ENCODE measurements around the gene VWA3B. TPM values are rescaled to one million over a fixed set of nuclear protein-coding genes. Genes with fewer than 3 reads are reported as not detected.
A peak's percentile ranks its signal among the peaks of the same experiment; 100 is the strongest.

Gene VWA3B
- total and polyA plus RNA-seq, 2 donors (not counting 3 experiments of a cell fraction or from before 2014, with no cell fraction given) = not detected

DNA sequence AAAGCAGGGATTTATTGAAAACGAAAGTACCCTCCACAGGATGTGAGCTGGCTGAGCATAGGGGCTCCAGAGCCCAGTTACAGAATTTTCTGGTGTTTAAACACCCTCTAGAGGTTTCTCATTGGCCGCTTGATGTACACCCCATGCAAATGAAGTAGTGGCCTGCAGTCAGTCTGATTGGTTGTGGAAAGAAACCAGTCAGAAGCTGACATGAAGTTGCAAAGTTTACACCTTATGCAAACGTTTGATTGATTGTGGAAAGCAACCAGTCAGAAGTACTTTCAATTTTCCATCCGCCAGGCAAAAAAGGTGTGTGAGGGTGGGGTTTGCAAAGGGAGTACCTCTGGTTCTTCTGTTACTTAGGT lies 62.3 kb downstream of the VWA3B start:
- BruUV-seq (replicated peaks) = no TSS peak
- Histone ChIP-seq H3K27me3 (ENCODE audit: control insufficient read depth in 2 of 2, insufficient read depth in 2 of 2, low read length in 2 of 2) (no peaks in the 10 kb centered on the region), H4K20me1 (replicated peaks; ENCODE audit: control insufficient read depth, extremely low read depth, insufficient read depth, low read length) (no peaks in the 10 kb centered on the region), H3K9ac (replicated peaks; ENCODE audit: extremely low read depth, insufficient read depth, low read length) (no peak overlapping the region), H3K4me2 (ENCODE audit: insufficient read depth, low read length) (peak overlapping the region; percentile 53), H3K79me2 (ENCODE audit: control insufficient read depth, insufficient read depth, low read length) (no peaks in the 10 kb centered on the region), H3K9me1 (replicated peaks; ENCODE audit: control insufficient read depth, extremely low read depth, insufficient read depth, low read length) (no peaks in the 10 kb centered on the region), H3K27ac (ENCODE audit: insufficient read depth, low read depth, low read length) (no peak overlapping the region), H2AFZ (ENCODE audit: low read depth, low read length) (peak overlapping the region; percentile 19), H3K9me3 (replicated peaks; ENCODE audit: control insufficient read depth, insufficient read depth, low read length) (no peaks in the 10 kb centered on the region), H3K36me3 (ENCODE audit: control insufficient read depth in 2 of 2, extremely low read depth in 1 of 2, insufficient read depth in 2 of 2, low read length in 2 of 2) (no peaks in the 10 kb centered on the region), H3K4me1 (ENCODE audit: control insufficient read depth, extremely low read depth, insufficient read depth, low read length) (no peaks in the 10 kb centered on the region), H3K4me3 (replicated peaks in 1 of 3; ENCODE audit: insufficient read depth in 1 of 3, low read depth in 1 of 3, low read length in 3 of 3) (peak overlapping the region in 2 of 3 experiments; percentile 2 to 10)
- DNase-seq (ENCODE audit: low read depth, low spot score) = peak; percentile 83
- intact Hi-C loops (cut with micrococcal nuclease) (no loop called here), dilution Hi-C loops (cut with MboI; ENCODE audit: extremely low pct_ligation_motif_present, low sequenced_read_pairs) (no loop called here)
- ChIA-PET POLR2A (no interaction called here), CTCF (interaction anchor here (1.2 to 1.3 kb wide), 4 partner anchors 236 to 409 kb away, joined by 3 to 9 read pairs (median 4); no protein-coding TSS in a partner anchor)
- FAIRE-seq = peak; percentile 70
- TF ChIP-seq EZH2 (IDR thresholded peaks at IDR 0.05; ENCODE audit: borderline replicate concordance, low read depth, low read length, severe bottlenecking) = no peak
- no peak for TF ChIP-seq JUN (IDR thresholded peaks at IDR 0.05; ENCODE audit: borderline replicate concordance, insufficient read depth, insufficient read length, low read depth)
- no peak for TF ChIP-seq FOS (IDR thresholded peaks at IDR 0.05; ENCODE audit: borderline replicate concordance, insufficient read depth, low read length)
- TF ChIP-seq CTCF (IDR thresholded peaks at IDR 0.05; ENCODE audit: extremely low read depth in 1 of 2, insufficient read depth in 1 of 2, low read depth in 1 of 2, low read length in 2 of 2) = no peak
- no peak for TF ChIP-seq MYC (IDR thresholded peaks at IDR 0.05; ENCODE audit: low read depth, low read length)
- TF ChIP-seq POLR2AphosphoS5 (IDR thresholded peaks at IDR 0.05; ENCODE audit: insufficient read depth, low read depth, low read length) = no peak
- TF ChIP-seq MAX (IDR thresholded peaks at IDR 0.05; ENCODE audit: insufficient read depth, insufficient read length) = no peak
- TF ChIP-seq POLR2A (IDR thresholded peaks at IDR 0.05; ENCODE audit: low read depth, low read length) = no peak
- no peak for TF ChIP-seq GATA2 (IDR thresholded peaks at IDR 0.05; ENCODE audit: insufficient read depth, insufficient read length, low read depth, low read length)

Measured in endothelial cell of umbilical vein (primary cell).